H1 (cell line): Measurements from ENCODE around the gene TUBGCP3. TPM values are rescaled to one million over a fixed set of nuclear protein-coding genes. Genes with fewer than 3 reads are reported as not detected.

Experiments used
- CTCF ChIA-PET: fragments of 300-600 bp; sonication (Branson Sonifier 250); formaldehyde crosslinking; loops from one replicate; lab custom pipeline; 2021; ENCODE audit not compliant: partially characterized antibody; lab: Charles Lee
- POLR2A ChIA-PET: fragments of 300-600 bp; sonication (Branson Sonifier 250); formaldehyde crosslinking; loops from one replicate; lab custom pipeline; 2021; ENCODE audit warnings: inconsistent platforms; ENCODE audit not compliant: partially characterized antibody; lab: Charles Lee
- DNase-seq, 2 experiments: peaks; one replicate each; pipeline versions ENCODE4 v3.0.0 to v3.0.0-alpha.2; 2010 to 2022; ENCODE audit warnings: low spot score in 2 of 2, low read depth in 1 of 2, mixed read lengths in 1 of 2
- FAIRE-seq: peaks from 2 replicates; lab custom pipeline; 2011; peaks lifted over from hg19 to GRCh38; lab: Jason Lieb, UNC
- H2AFZ ChIP-seq: 2 replicates; pipeline ENCODE4 v1.8.1; 2012; ENCODE audit warnings: low read length, inconsistent platforms
- H2AK5ac ChIP-seq: 2 replicates; pipeline ENCODE4 v1.6.1; 2013; ENCODE audit warnings: low read depth, low read length
- H2BK120ac ChIP-seq: replicated peaks from 2 replicates; pipeline ENCODE3; 2013; ENCODE audit warnings: low read depth, low read length, inconsistent platforms
- H2BK12ac ChIP-seq: 2 replicates; pipeline ENCODE4 v1.6.1; 2013; ENCODE audit warnings: low read depth, low read length
- H2BK15ac ChIP-seq: 2 replicates; pipeline ENCODE4 v1.6.1; 2013; ENCODE audit warnings: low read length
- H2BK20ac ChIP-seq: 2 replicates; pipeline ENCODE4 v1.6.1; 2013; ENCODE audit warnings: low read length
- H2BK5ac ChIP-seq: 2 replicates; pipeline ENCODE4 v1.6.1; 2013; ENCODE audit warnings: low read depth, low read length
- H3K14ac ChIP-seq: 2 replicates; pipeline ENCODE4 v1.6.1; 2013; ENCODE audit warnings: inconsistent platforms; ENCODE audit not compliant: insufficient read length
- H3K18ac ChIP-seq: 2 replicates; pipeline ENCODE4 v1.6.1; 2013; ENCODE audit warnings: low read length; ENCODE audit errors: extremely low read depth
- H3K23ac ChIP-seq: 2 replicates; pipeline ENCODE4 v1.6.1; 2013; ENCODE audit warnings: inconsistent platforms; ENCODE audit not compliant: insufficient read length
- H3K23me2 ChIP-seq: 2 replicates; pipeline ENCODE4 v1.6.1; 2013; ENCODE audit warnings: low read depth, low read length
- H3K27ac ChIP-seq: 2 replicates; pipeline ENCODE4 v1.6.1; 2011; ENCODE audit warnings: low read depth, low read length, inconsistent platforms
- H3K27me3 ChIP-seq, 4 experiments: replicated peaks in 1 of 4; 1 replicate in 1 of 4; 2 replicates in 3 of 4; pipeline versions ENCODE4 v1.6.1 to v1.8.1; 2011 to 2013; ENCODE audit warnings: low read length in 3 of 4, mild to moderate bottlenecking in 3 of 4, inconsistent platforms in 2 of 4, mixed read lengths in 2 of 4, moderate library complexity in 1 of 4; ENCODE audit not compliant: control insufficient read depth in 3 of 4, insufficient read depth in 3 of 4; ENCODE audit errors: extremely low read depth in 1 of 4
- H3K36me3 ChIP-seq, 4 experiments: 2 replicates each; pipeline versions ENCODE4 v1.6.1 to v1.8.1; 2011 to 2013; ENCODE audit warnings: mild to moderate bottlenecking in 4 of 4, low read length in 3 of 4, moderate library complexity in 2 of 4, control low read depth in 1 of 4, inconsistent platforms in 1 of 4; ENCODE audit not compliant: insufficient read depth in 4 of 4, control insufficient read depth in 2 of 4
- H3K4ac ChIP-seq: replicated peaks from 2 replicates; pipeline ENCODE3; 2013; ENCODE audit warnings: low read length, low read depth, mixed read lengths, inconsistent platforms; ENCODE audit not compliant: insufficient read length
- H3K4me1 ChIP-seq, 4 experiments: replicated peaks in 1 of 4; 1 replicate in 1 of 4; 2 replicates in 3 of 4; pipeline versions ENCODE4 v1.6.1 to v1.8.1; 2011 to 2013; ENCODE audit warnings: low read length in 3 of 4, inconsistent platforms in 2 of 4, mixed read lengths in 1 of 4; ENCODE audit not compliant: insufficient read depth in 4 of 4, control insufficient read depth in 3 of 4
- H3K4me2 ChIP-seq, 2 experiments: 2 replicates each; pipeline versions ENCODE4 v1.6.1 to v1.8.1; 2011 to 2013; ENCODE audit warnings: low read depth in 2 of 2, low read length in 2 of 2, control low read depth in 1 of 2, inconsistent platforms in 1 of 2, mild to moderate bottlenecking in 1 of 2; ENCODE audit not compliant: insufficient read depth in 1 of 2
- H3K4me3 ChIP-seq, 4 experiments: fragments of 200-600, 300-600 bp in 1 of 4; sonication (generic), shearing (Covaris generic), sonication (Bioruptor Twin) in 1 of 4; 2 replicates each; pipeline versions ENCODE4 v1.5.1 to v1.8.1; 2011 to 2016; ENCODE audit warnings: low read length in 4 of 4, low read depth in 3 of 4, control low read depth in 2 of 4, inconsistent platforms in 2 of 4, mild to moderate bottlenecking in 2 of 4, mixed read lengths in 1 of 4, moderate library complexity in 1 of 4; ENCODE audit not compliant: insufficient read depth in 2 of 4; ENCODE audit errors: extremely low read depth in 1 of 4
- H3K56ac ChIP-seq: replicated peaks from 2 replicates; pipeline ENCODE3; 2013; ENCODE audit warnings: low read depth, mild to moderate bottlenecking, mixed read lengths, low read length, inconsistent platforms; ENCODE audit not compliant: insufficient read length
- H3K79me1 ChIP-seq: 2 replicates; pipeline ENCODE4 v1.6.1; 2013; ENCODE audit warnings: low read depth, low read length, control low read depth
- H3K79me2 ChIP-seq, 2 experiments: 2 replicates each; pipeline versions ENCODE4 v1.6.1 to v1.8.1; 2012 to 2013; ENCODE audit warnings: low read length in 2 of 2, mild to moderate bottlenecking in 2 of 2, inconsistent platforms in 1 of 2; ENCODE audit not compliant: insufficient read depth in 2 of 2, control insufficient read depth in 1 of 2
- H3K9ac ChIP-seq, 4 experiments: replicated peaks in 1 of 4; 1 replicate in 1 of 4; 2 replicates in 3 of 4; pipeline versions ENCODE4 v1.6.1 to v1.8.1; 2011 to 2013; ENCODE audit warnings: low read depth in 3 of 4, low read length in 3 of 4, control low read depth in 2 of 4, mild to moderate bottlenecking in 2 of 4, moderate library complexity in 2 of 4, inconsistent platforms in 1 of 4; ENCODE audit errors: extremely low read depth in 1 of 4
- H3K9me3 ChIP-seq, 2 experiments: 2 replicates each; pipeline versions ENCODE4 v1.6.1 to v1.8.1; 2012 to 2013; ENCODE audit warnings: mild to moderate bottlenecking in 2 of 2, moderate library complexity in 2 of 2, control low read depth in 1 of 2, inconsistent platforms in 1 of 2, low read depth in 1 of 2, low read length in 1 of 2, mixed read lengths in 1 of 2; ENCODE audit not compliant: insufficient read depth in 2 of 2
- H4K20me1 ChIP-seq, 2 experiments: replicated peaks in 1 of 2; 2 replicates each; pipeline versions ENCODE3 to v1.8.1; 2011 to 2013; ENCODE audit warnings: inconsistent platforms in 2 of 2, low read length in 2 of 2, mild to moderate bottlenecking in 1 of 2; ENCODE audit not compliant: insufficient read depth in 2 of 2, control insufficient read depth in 1 of 2
- H4K5ac ChIP-seq: 2 replicates; pipeline ENCODE4 v1.6.1; 2013; ENCODE audit warnings: low read length, low read depth, mixed read lengths, inconsistent platforms; ENCODE audit not compliant: insufficient read length
- H4K8ac ChIP-seq: 2 replicates; pipeline ENCODE4 v1.8.0; 2013; ENCODE audit warnings: mild to moderate bottlenecking, moderate library complexity, low read length, inconsistent platforms; ENCODE audit not compliant: insufficient read depth; ENCODE audit errors: extremely low read depth
- H4K91ac ChIP-seq: replicated peaks from 2 replicates; pipeline ENCODE3; 2013; ENCODE audit warnings: low read length, mixed read lengths, inconsistent platforms; ENCODE audit not compliant: insufficient read length
- CBX5 ChIP-seq: fragments of 300-800, 300-1000 bp; sonication (generic); IDR thresholded peaks from 2 replicates; pipeline ENCODE4 v1.7.1; 2016; ENCODE audit warnings: antibody characterized with exemption, low read length, low read depth
- EZH2 ChIP-seq: fragments of 200-600 bp; sonication (generic); IDR thresholded peaks from 2 replicates; pipeline ENCODE4 v1.7.1; 2012; ENCODE audit warnings: low read depth, mild to moderate bottlenecking, moderate library complexity, low read length, inconsistent platforms; ENCODE audit not compliant: severe bottlenecking
- HDAC6 ChIP-seq: IDR thresholded peaks from one replicate; pipeline ENCODE4 v1.7.1; 2012; ENCODE audit warnings: low read depth, mild to moderate bottlenecking, inconsistent platforms, low read length, moderate library complexity
- KDM4A ChIP-seq: IDR thresholded peaks from one replicate; pipeline ENCODE4 v1.7.1; 2012; ENCODE audit warnings: low read depth, mild to moderate bottlenecking, moderate library complexity, low read length, inconsistent platforms; ENCODE audit not compliant: severe bottlenecking
- NANOG ChIP-seq: IDR thresholded peaks from 2 replicates; pipeline ENCODE4 v1.6.1; 2011; ENCODE audit warnings: low read length, low read depth, mild to moderate bottlenecking, inconsistent platforms; ENCODE audit not compliant: insufficient read depth, poor library complexity, severe bottlenecking
- PHF8 ChIP-seq: fragments of 200-600 bp; sonication (generic); conservative IDR thresholded peaks from 2 replicates; pipeline ENCODE4 v1.7.1; 2012; ENCODE audit warnings: low read depth, mild to moderate bottlenecking, inconsistent platforms, low read length, moderate library complexity
- SAP30 ChIP-seq: fragments of 300-600 bp; sonication (generic); IDR thresholded peaks from 2 replicates; pipeline ENCODE4 v1.7.1; 2012; ENCODE audit warnings: low read length, moderate library complexity, mild to moderate bottlenecking, inconsistent platforms; ENCODE audit not compliant: insufficient read depth, insufficient replicate concordance
- SIN3A ChIP-seq, 2 experiments: IDR thresholded peaks in 1 of 2; conservative IDR thresholded peaks in 1 of 2; 2 replicates each; pipeline ENCODE4 v1.6.1; 2011 to 2012; ENCODE audit warnings: low read length in 2 of 2, improper control_type of control experiment in 1 of 2, low read depth in 1 of 2, mild to moderate bottlenecking in 1 of 2
- SP2 ChIP-seq: IDR thresholded peaks from 2 replicates; pipeline ENCODE4 v1.6.1; 2012; ENCODE audit warnings: mild to moderate bottlenecking, low read length, inconsistent platforms
- WGBS, 2 experiments: shearing (Covaris generic) in 1 of 2; methylation state at CpG; one replicate each; pipeline versions ENCODE4 v1.1.6 to v1.1.7; 2013 to 2015; ENCODE audit warnings: low lambda C conversion rate in 2 of 2, mixed read lengths in 2 of 2, inconsistent platforms in 1 of 2, low coverage in 1 of 2, missing lambda C conversion rate in 1 of 2; ENCODE audit not compliant: insufficient replicate concordance in 2 of 2, insufficient coverage in 1 of 2, insufficient read length in 1 of 2; ENCODE audit errors: extremely low coverage in 1 of 2, missing lambda C conversion rate in 1 of 2; 5-methylcytosine and 5-hydroxymethylcytosine counted together
- polyA plus RNA-seq, 7 experiments: library from polyadenylated mRNA; depleted of rRNA in 3 of 7; stranded (reverse) in 5 of 7; unstranded in 2 of 7; fragments of >200 nt in 5 of 7; fragments of 200-250 nt in 2 of 7; gene quantifications; 1 replicate in 5 of 7; 2 replicates in 1 of 7; 4 replicates in 1 of 7; pipeline versions ENCODE4 v1.2.1 to v1.2.3, GENCODE V29; 2011 to 2013; ENCODE audit warnings: missing spikeins in 2 of 7, mixed read lengths in 2 of 7
- total RNA-seq: library from RNA; stranded (reverse); fragmentation: NEBNext Ultra II Directional; extraction: Animal tissue kit (Norgen Biotek cat#: 25700); gene quantifications from 2 replicates; pipeline ENCODE4 v1.2.1, GENCODE V29; 2021

The TUBGCP3 gene
- total and polyA plus RNA-seq, 2 of the 8 experiments (the other 6 are each of a cell fraction or from before 2014, with no cell fraction given): 27.0 to 31.7 TPM

DNA sequence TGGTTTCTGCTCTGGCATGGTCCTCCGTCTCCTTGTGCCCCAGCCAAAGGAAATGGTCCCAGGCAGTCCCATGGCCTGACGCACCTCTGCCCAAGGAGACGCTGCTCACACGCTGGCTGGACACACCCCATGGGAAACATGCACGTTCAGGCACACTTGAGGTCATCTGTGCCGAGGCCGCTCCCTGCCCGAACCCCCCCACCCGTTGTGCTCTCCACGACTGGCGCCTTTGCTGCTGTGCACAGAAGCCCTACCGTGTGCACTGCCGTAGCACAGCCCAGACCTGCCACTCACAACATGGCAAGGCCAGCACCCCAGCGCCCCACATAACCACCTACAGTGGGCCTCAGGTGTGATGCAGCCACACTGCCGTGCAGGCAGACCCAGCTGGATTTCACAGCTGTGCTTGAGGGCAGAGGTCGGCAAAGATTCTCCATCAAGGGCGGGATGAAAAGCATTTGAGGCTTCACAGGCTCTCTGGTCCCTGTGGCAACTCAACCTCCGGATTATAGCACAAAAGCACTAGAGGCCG lies 146.1 kb downstream of the TUBGCP3 start:
- no peak for FAIRE-seq
- no peak overlapping the region for H3K4me3 ChIP-seq
- H3K9me3 ChIP-seq: peaks cover 2 to 8% of the 10 kb centered on the region in 2 experiments; a peak in 1 of 4 replicates
- H3K18ac ChIP-seq: no peak overlapping the region
- H3K4me1 ChIP-seq: peaks cover 0 to 4% (median 1%) of the 10 kb centered on the region in 4 experiments; a peak in 2 of 7 replicates
- no peak overlapping the region for H3K4me2 ChIP-seq
- ChIA-PET CTCF (interaction anchor here (0.9 to 5.2 kb wide), 13 partner anchors 12 to 968 kb away, joined by 3 to 51 read pairs (median 7); partner anchors contain the start of gene SOX1), POLR2A (no interaction called here)
- whole genome bisulfite sequencing, 2 experiments: 90% methylated on average over 19 of the region's 19 CpGs; no CpG with 5 or more reads in 1 of the 2 experiments
- H4K20me1 ChIP-seq: no peaks in the 10 kb centered on the region
- no peak overlapping the region for H2BK5ac ChIP-seq
- no peak overlapping the region for H2BK12ac ChIP-seq
- H2BK15ac ChIP-seq: no peak overlapping the region
- H3K79me1 ChIP-seq: no peaks in the 10 kb centered on the region
- no peak overlapping the region for H3K56ac ChIP-seq
- no peak for DNase-seq
- H3K36me3 ChIP-seq: no peaks in the 10 kb centered on the region
- no peak overlapping the region for H4K91ac ChIP-seq
- no peak overlapping the region for H3K27ac ChIP-seq
- H4K5ac ChIP-seq: no peak overlapping the region
- peaks cover 0 to 3% (median under 1%) of the 10 kb centered on the region in 4 experiments; a peak in 3 of 7 replicates for H3K27me3 ChIP-seq
- no peak overlapping the region for H3K14ac ChIP-seq
- no peak overlapping the region for H2BK120ac ChIP-seq
- no peaks in the 10 kb centered on the region for H3K79me2 ChIP-seq
- H3K23me2 ChIP-seq: no peaks in the 10 kb centered on the region
- H4K8ac ChIP-seq: peak overlapping the region; percentile 35; the same call in 1 of the 2 replicates
- H3K9ac ChIP-seq: no peak overlapping the region
- H2BK20ac ChIP-seq: 0 out of 2 replicates have a peak overlapping the region, but pooled peaks have one; percentile 34
- H3K23ac ChIP-seq: no peak overlapping the region
- no peak overlapping the region for H2AK5ac ChIP-seq
- H2AFZ ChIP-seq: no peak overlapping the region
- H3K4ac ChIP-seq: no peak overlapping the region
- TF ChIP-seq CBX5 (no peak), HDAC6 (no peak), PHF8 (no peak), SIN3A (conservative IDR thresholded peaks at IDR 0.05 in 1 of 2, IDR thresholded peaks at IDR 0.05 in 1 of 2; ENCODE audit: low read depth in 1 of 2, low read length in 2 of 2) (no peak), EZH2 (no peak), NANOG (no peak), SP2 (no peak), SAP30 (no peak), KDM4A (no peak)
